GM19035 (cell line): ENCODE data around the gene CD3E.
A peak's percentile ranks its signal among the peaks of the same experiment; 100 is the strongest.

Experiments used
- ATAC-seq: cut with Tn5 transposase; IDR thresholded peaks from one replicate; pipeline ENCODE4 v1.9.1; 2021; ENCODE audit not compliant: unreplicated experiment

The CD3E gene

DNA sequence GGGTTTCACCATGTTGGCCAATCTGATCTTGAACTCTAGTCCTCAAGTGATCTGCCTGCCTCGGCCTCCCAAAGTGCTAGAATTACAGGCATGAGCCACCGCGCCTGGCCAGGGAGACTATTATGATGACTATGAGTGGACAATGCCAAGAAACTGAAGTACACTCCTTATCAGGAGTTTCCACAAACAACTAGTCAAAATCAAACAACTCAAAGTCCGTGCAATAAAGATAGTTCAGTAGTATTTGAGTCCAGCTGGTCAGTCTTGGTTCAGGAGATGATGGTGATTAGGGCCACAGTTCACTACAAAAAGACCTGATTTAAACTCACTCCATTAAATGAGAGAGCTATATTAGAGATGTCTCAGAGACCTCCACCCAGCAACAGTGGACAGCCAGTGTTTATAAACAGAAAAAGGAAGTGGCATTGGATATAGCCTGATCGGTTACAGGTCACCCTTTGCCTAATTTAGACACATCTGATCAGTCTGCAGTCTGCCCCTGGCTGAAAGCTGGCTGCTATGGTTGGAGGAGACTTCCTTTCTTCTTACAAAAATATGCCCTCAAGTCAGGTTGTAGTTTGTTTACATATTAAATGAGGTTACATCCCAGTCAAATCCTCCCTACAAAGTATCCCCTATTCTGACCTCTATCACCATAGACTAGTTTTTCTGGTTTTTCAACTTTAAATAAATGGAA, 17.0 kb downstream of the CD3E start:
- no peak for ATAC-seq

DNA sequence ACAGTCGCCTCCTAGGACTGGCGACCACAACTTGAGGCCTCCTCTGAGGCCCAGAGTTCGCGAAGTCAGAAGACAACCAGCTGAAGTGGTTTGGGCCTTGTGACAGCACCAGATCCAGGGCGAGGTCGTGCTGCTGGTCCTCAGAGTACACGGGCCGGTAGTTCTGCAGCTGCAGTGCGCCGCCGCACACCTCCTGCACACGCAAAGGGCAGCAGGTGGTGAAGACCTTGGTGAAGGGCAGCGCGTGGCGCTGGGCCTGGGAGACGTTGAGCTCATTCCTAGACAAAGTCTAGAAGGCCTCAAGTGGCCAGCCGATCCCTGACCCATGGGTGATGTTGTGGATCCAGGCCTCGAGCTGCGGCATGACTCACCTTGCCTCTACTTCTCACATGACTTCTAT, 18.2 kb downstream of the CD3E start:
- ATAC-seq = no peak

DNA sequence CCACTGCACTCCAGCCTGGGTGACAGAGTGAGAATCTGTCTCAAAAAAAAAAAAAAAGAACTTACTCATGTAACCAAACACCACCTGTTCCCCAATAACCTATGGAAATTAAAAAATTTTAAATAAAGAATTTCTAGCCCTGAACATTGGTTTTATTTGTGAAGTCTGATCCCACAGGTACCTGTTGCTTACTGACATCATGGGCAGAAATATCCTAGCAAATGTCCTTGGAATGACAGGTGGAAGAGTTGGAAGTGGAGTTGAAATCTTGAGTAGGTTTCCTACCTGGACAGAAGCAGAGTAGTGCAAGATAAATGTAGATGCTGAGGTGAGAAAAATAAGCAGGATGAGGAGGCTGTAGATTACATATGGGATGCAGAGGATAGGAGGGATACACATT, 20.8 kb downstream of the CD3E start:
- no peak for ATAC-seq

DNA sequence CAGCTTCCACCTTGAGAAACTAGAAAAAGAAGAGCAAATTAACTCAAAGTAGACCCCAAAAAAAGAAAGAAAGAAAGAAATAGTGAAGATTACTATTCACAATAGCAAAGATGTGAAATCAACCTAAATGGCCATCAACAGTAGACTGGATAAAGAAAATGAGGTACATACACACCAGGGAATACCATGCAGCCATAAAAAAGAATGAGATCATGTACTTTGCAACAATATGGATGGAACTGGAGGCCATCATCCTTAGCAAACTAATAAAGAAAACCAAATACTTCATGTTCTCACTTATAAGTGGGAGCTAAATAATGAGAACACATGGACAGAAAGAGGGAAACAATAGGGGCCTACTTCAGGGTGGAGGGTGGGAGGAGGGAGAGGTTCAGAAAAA, 24.2 kb downstream of the CD3E start:
- no peak for ATAC-seq

DNA sequence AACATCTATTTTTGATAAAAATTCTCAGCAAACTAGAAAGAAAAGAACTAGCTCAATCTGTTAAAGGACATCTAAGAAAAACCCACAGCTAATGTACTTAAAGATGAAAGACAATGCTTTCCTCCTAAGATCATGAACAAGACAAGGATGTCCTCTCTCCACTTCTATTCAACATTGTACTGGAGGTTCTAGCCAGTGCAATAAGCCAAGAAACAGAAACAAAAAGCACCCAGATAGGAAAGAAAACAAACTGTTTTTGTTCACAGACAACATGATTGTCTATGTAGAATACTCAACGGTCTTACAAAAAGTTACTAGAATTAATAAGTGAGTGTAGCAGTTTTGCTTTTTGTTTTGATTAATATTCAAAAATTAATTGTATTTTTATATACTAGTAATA, 30.2 kb downstream of the CD3E start:
- no peak for ATAC-seq

DNA sequence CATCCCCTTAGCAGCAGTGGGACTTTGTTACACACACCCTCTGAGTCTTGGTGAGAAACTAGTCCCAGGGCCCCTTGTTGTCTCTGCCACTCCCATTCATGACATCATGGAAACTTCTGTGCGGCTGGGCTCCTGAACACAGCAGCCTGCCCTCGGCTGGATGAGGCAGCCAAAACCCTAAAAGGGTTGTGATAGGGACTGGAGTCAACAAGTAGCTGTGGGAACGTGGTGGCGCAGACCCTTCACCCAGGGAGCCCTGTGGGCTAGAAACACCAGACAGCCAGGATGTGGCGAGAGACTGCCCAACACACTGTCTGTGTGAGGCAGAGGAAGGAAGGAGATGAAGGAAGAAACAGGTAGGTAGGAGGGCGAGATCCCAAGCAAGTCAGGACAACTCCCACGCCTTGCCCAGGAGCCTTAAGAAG, 34.1 kb downstream of the CD3E start:
- peak; percentile 47 for ATAC-seq

DNA sequence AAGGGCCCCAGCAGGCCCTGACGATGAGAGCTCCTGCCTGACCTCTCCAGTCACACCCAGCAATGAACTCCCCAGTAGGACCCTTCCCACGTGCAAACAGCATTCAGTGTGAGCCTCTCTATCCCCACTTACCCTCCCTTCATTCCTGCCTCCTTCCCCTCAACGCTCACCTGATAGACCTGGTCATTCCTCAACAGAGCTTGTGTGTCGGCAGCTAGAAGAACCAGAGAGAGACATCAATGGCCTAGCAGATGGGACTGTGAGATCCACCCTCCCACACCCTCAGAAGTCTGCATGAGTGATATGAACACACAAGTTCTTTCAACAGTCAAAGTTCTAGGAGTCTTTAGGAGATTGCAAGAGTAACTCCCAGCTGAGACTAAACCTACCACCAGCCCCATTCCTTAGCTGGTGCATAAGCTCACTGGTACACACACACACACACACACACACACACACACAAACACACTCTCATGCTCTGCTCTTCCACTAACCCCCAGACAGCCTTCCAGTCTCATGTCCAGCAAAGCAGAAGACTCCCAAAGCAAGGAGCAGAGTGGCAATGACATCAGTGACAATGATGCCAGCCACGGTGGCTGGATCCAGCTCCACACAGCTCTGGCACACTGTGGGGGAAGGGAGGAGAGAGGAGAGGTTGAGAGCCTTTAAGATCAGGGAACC, 34.9 kb downstream of the CD3E start:
- ATAC-seq = no peak

DNA sequence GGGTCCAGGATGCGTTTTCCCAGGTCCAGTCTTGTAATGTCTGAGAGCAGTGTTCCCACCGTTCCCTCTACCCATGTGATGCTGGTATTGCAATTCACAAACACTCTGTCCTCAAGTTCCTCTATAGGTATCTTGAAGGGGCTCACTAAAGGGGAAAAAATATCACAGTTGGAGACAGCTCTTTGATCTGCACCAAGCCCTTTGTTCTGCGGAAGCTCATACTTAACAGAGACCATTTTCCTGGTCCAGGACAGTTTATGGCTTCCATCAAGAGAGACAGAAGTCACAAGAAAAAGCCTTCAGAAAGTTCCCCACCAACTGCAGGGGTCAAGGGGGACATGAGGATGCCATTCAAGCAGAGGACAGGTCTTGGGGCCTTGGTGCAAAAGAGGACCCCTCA, 35.9 kb downstream of the CD3E start:
- ATAC-seq = no peak

DNA sequence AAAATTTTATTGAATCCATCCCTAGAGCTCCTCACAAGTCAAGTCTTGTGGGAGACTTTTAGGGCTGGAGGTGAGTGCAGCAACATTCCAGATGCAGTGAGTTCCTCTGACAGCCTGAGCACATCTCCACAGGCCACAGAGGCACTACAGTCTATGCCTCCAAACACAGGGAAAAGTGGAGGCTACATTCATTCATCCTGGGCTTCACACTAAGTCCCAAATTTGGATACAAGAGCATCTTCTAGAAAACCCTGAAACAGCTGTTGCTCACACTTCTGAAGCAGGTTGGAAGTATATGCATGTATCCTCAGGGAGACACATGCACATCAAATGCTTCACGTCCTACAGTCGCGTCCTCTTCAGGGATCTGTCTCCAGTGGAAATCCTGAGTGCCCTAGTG, 36.7 kb downstream of the CD3E start:
- no peak for ATAC-seq

DNA sequence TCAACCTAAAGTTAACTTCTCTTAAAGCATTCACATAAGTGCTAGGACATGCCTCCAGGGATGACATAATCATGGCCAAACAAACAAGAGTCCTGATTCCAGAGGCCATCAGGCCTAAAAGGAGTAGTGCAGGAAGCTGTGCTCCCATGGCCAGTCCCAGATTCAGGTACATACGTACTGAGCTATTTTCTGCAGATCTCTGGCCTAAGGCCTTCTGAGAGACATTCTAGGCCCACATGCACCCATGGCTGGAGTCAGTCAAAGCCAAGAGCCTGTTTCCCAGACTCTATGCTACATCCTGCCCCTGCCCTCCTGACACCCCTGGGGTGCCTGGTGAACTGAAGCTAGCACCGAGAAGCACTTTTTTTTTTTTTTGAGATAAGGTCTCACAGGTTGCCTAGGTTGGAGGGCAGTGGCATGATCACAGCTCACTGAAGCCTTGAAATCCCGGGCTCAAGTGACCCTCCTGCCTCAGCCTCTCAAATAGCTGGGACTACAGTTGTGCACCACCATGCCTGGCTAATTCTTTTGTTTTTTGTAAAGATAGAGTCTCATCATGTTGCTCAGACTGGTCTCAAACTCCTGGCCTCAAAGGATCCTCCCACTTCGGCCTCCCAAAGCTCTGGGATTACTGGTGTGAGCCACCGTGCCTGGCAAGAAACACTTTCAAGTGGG, 37.4 kb downstream of the CD3E start:
- ATAC-seq = no peak

DNA sequence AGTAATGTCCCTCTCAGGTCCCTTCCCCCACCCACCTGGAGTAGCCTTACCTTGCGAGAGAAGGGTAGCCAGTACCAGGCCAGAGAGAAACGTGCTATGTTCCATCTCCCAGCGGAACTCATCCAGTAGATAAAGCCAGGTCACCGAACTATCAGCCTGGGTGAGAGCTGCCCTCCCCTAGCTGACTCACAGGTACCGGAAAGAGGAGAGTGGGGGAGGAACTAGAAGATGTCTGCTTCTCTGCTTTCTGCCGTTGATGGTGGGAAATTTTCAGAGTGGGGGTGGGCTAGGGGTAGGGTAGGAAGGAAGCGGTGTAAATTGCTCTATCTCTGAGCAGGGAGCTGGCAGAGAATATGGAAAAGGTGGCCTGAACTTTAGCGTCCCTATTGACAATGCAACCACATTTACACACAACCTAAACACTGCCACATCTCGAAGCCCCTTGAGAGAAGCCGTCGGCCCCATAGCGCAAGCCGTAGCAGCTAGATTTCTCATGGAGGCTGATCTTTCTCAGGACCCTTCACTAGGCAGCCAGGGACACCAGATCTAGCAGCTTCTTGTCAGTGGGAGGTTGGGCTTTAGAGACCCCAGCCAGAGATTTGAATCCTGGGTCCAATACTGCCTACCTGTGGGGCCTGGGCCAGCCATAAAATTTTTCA, 38.1 kb downstream of the CD3E start, which contains the start of gene CD3D:
CD3D (minus strand) TSS at position 203 of the 659 bp plus-strand sequence; CDS start at position 105, 98 bp downstream.
- no peak for ATAC-seq

DNA sequence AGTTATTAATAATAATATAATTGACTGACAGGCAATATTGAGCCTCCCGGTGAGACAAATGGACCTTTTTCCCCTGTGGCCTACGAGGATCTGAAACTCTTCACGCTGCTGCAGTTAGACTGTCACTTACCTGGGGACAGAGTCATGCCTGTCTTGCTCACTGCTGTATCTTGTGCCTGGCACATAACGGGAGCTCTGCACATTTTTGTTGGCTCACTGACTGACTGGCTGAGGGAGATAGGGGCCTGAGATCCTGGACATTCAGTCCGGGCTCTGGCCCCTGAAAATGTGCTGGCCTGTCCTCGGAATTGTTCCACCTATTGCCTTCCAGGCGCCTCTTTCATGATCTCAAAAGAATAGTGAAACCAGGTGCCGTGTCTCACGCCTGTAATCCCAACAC, 38.7 kb downstream of the CD3E start:
- ATAC-seq = no peak

DNA sequence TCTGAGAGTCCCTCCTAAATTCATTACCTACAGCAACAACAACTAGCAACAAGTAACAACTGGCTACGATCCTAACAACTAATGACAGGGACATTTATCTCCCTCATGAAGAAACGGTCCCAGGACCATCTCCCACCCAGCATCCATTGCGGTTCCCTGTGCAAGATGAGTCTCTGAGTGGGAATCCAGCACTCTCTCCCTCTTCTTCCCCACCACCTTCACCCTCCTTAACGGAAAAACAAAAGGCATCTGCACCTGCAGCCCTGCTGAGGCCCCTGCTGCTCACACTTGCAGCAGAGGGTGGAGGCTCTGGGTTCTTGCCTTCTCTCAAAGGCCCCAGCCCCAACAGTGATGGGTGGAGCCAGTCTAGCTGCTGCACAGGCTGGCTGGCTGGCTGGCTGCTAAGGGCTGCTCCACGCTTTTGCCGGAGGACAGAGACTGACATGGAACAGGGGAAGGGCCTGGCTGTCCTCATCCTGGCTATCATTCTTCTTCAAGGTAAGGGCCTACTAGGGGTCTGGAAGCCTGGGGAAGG, 39.5 kb downstream of the CD3E start, which contains the start of gene CD3G:
CD3G (plus strand) TSS at position 364 of the 535 bp plus-strand sequence; CDS start at position 444, 80 bp downstream.
- no peak for ATAC-seq

DNA sequence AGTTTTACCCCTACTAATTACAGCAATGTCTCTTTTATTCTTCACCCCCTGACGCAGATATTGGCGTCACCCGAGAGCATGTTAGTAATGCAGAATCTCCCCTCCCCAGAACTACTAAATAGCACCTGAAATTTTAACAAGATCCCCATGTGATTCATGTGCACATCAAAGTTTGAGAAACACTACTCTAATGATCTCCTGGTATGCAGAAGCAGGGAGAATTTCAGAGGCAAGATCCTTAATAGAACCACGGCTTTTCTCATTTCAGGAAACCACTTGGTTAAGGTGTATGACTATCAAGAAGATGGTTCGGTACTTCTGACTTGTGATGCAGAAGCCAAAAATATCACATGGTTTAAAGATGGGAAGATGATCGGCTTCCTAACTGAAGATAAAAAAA, 44.9 kb downstream of the CD3E start:
- no peak for ATAC-seq

DNA sequence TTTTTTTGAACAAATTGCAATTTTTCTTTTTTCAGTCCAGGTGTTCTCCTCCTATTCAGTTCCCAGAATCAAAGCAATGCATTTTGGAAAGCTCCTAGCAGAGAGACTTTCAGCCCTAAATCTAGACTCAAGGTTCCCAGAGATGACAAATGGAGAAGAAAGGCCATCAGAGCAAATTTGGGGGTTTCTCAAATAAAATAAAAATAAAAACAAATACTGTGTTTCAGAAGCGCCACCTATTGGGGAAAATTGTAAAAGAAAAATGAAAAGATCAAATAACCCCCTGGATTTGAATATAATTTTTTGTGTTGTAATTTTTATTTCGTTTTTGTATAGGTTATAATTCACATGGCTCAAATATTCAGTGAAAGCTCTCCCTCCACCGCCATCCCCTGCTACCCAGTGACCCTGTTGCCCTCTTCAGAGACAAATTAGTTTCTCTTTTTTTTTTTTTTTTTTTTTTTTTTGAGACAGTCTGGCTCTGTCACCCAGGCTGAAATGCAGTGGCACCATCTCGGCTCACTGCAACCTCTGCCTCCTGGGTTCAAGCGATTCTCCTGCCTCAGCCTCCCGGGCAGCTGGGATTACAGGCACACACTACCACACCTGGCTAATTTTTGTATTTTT, 48.7 kb downstream of the CD3E start:
- ATAC-seq = no peak

DNA sequence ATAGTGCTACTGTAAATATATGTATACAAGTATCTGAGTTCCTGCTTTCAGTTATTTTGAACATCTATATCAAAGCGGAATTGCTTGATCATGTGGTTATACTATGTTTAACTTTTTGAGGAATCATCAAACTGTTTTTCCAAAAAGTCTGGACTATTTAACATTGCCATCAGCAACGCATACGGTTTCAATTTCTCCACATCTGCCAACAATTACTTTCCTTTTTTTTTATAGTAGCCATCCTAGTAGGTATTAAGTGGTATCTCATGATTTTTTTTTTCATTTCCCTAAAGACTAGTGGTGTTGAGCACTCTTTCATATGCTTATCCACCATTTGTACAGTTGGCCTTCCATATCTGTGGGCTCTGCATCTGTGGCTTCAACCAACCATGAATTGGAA, 53.5 kb downstream of the CD3E start:
- no peak for ATAC-seq

DNA sequence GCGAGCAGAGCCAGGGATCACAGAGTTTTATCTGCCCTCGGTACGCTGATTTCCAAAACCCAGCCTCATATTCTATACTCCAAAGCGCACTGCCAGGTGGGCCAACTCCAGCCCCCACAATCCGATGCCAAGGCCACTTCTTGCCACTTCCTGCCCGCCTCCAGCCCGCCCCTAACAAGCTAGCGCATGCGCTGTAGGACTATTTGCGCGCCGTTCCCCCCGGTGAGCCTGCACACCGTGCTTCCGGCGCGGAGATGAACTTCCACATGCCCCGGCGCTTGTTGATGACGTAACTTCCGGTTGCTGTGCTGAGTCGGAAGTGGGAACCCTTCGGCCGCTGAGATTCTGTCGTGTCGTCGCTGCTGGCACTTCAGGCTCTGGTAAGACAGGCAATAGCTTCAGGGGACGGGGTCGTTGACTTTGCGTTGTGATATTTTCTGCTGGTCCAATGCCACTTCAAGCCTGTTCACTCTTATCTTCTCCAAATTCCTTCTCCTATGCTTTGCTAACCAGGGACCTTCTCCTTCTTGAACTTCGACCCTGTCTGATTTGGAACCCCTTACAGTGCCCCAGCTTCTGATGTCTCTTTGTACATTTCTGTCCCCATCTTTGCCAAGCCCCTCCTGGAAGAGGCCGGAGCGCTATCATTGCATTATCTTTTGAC, 54.9 kb downstream of the CD3E start, which contains the start of gene UBE4A:
UBE4A (plus strand) TSS at position 306 of the 664 bp plus-strand sequence. CDS start 5,481 bp downstream, outside the sequence.
- ATAC-seq = peak; percentile 90

DNA sequence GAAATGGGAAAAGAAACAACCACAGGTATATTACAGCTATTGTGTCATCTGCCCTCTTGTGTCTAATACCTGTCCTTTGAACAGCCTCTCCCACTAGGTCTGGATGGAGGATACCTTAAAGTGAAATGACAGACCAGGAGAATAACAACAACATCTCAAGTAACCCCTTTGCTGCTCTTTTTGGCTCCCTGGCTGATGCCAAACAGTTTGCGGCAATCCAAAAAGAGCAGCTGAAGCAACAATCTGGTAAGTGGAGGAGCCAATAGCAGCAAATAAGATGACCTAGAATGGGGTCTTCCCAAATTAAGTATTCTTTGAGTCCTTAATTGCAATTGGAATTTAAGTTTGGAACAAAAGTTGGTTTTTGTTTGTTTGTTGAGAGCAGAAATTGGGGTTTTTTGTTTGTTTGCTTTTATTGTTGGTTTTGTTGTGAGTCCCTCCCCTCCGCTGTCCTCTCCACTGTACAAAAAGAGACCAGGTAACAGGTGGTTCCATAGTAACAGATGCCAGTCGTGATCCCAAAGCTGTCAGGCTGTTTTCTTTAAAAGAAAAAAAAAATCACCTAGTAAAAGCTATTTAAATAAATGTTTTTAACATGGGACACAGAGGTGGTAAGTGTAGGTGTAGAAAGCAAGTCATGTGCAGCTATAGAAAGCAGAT, 60.6 kb downstream of the CD3E start:
- no peak for ATAC-seq
